Fibroblast of the conjunctiva (primary cell): ENCODE measurements around the gene DSTYK.

Experiments used
- DNase-seq: peaks from one replicate; pipeline ENCODE4 v3.0.0-alpha.2; 2010; ENCODE audit warnings: low read depth

The DSTYK gene

DNA sequence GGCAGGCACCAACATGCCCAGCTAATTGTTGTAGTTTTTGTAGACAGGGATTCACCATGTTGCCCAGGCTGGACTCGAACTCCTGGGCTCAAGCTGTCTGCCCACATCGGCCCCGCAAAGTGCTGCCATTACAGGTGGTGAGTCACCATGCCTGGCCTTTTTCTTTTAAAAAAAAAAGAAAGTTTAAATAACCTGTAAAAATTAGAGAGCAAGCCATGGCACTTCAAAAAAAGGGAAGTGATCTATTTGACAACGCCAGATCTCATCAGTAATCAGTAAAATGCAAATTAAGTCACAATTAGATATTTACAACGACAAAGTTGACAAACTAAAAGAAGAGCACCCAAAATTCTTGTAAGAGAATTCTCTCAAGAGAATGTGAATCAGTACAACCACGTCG lies 86.8 kb downstream of the DSTYK start:
- DNase-seq, result no peak

DNA sequence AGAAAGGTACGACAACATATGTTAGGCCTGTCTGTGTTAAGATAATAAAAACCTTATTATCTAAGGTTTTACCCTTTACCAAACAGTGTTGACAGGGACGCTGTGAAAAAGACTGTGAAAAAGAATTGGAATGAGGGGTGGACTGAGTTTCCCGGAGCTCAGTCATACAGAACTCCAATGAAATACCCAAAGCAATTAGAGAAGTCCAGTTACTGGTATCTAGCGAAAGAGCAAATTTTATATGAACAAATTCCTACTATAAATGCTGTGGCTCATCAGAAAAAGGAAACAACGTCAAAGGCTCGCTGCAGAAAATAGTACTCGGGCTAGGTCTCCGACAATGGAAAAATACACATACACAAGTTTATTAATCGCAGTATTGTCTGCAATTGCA lies 89.0 kb downstream of the DSTYK start:
- DNase-seq, result no peak

DNA sequence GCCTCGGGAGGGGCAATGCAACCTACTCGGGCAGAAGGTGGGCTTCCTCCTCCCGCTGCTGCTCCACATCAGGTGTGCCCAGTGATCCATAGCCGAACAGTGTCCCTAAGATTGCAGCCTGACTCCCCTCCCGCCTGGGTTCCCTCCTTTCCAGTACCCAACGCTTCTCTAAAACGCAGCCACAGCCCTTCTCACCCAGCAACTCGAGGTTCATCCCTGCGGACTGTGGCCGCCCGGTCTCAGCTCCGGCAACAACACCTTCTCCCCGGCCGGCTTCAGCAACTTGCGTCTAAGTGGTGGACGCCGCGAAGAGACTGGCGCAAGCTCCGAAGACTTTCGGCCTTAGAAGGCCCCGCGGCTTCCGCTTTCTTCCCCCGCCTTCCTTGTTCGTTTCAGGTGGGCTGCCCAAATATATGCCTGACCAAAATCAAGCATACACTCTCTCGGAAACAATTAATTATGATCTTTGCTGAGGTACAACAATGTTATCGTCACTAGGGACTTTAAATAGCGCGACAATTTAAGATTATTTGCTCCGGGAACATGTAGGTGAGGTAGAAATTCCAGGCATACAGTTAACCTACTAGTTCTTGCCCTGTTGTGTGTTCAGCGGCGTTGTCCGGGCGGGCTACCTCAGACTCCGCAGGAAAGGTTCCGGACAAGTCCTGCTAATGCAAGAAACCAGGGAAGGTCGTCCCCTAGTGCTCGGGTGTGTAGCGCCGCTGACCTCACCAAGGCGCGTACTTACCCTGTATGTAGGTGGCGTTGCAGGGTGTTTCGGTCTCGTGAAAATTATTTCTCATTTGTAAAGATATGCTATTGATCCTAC lies 89.6 kb downstream of the DSTYK start, which contains the start of gene RBBP5:
TSS of gene RBBP5 (minus strand) at position 319 of the 829 bp plus-strand sequence. CDS start at position 214, 105 bp downstream.
- peak; percentile 97 for DNase-seq

DNA sequence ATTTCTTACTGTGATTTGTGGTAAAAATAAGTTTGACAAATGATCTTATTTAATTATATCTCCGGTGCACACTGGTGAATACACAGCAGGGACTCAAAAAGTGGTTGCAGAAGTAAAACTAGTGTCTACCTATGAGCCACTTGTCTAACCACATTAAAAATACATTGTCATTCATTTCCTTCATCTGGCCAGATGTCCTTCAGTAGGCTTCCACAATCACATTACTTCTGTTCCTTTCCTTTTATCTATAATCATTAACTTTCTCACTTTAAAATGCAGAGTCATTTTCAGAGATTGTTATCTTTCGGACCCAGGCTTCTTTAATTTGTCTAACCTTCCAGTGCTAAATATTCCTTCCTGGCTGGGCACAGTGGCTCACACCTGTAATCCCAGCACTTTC lies 92.8 kb downstream of the DSTYK start:
- no peak for DNase-seq

DNA sequence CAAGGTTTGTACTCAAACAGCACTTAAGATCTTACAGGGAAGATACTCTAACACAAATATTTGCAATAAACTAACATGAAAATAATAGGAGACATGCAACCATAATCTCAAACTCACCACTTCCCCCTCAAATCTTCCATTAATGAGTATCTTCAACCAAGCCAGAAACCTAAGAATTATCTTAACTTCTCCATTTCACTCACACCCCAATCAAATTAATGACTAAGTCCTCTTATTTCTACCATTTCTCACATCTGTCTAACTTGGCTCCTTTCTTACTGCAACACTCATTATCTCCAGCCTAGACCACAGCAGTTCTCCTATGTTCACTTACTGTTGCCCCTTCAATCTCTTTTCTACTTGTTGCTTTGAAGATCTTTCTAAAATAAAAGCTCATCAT lies 100.1 kb downstream of the DSTYK start:
- no peak for DNase-seq

DNA sequence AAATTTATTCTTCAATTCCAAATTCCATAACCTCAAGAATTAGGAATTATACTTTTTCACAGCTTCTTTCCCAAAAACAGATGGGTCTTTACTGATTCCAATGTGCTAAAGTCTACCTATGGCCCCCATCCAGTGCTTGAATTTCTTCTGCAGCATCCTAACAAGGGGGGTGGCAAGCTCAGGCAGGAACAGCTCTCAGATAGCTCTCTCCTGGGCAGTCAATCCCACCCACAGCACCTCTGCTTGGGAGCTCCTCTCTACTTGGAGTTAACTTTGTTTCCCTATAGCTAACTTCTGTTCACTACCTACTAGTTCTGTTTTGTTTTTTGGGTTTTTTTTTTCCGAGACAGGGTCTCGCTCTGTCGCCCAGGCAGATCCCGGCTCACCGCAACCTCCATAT lies 101.8 kb downstream of the DSTYK start:
- no peak for DNase-seq

DNA sequence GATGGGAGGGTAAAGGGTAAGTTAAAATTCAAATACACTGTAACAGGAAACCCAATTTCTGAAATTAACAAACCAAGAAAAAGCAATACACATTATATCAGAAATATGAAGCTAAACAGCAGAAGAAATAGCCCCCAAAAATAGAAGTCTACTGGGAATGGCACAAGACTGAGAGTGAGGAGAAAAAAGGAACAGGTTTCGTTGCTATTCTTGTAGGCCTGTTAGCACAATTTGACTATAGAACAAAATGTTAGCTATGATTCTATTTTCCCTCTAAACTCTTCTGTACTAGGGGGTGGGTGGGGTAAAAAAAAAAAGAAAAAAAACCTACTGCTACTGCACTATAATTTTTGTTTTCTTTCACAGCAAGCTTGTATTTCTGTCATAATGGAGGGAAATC lies 102.2 kb downstream of the DSTYK start:
- DNase-seq, result no peak

DNA sequence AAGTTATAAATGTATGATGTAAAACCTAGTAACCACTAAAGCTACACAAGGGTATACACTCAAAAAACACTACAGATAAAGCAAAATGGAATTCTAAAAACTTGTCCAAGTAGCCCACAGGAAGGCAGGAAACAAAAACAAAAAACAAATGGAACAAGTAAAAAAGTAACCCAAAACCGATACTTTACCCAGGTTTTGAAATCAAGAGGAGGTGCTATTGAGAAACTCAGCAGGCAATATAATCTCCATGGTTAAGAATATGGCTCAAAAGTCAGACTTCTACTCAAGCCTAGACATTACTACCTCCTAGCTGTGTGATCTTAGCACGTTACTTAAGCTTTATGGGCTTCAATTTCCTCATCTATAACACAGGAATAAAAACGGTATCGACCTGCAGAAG lies 103.0 kb downstream of the DSTYK start:
- DNase-seq, result no peak

DNA sequence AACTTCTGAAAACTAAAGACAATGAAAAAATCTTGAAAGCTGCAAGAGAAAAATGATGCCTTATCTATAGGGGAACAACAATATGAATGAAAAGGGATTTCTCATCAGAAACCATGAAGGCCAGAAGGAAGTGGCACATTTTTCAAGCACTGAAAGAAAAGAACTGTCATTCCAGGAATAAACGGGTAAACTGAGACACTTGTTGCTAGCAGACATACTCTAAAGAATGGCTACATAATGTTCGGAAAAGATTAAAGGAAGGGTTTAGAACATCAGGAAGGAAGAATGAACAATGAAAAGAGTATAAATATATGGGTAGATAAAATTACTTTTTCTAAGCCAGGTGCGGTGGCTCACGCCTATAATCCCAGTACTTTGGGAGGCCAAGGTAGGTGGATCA lies 104.2 kb downstream of the DSTYK start:
- no peak for DNase-seq

DNA sequence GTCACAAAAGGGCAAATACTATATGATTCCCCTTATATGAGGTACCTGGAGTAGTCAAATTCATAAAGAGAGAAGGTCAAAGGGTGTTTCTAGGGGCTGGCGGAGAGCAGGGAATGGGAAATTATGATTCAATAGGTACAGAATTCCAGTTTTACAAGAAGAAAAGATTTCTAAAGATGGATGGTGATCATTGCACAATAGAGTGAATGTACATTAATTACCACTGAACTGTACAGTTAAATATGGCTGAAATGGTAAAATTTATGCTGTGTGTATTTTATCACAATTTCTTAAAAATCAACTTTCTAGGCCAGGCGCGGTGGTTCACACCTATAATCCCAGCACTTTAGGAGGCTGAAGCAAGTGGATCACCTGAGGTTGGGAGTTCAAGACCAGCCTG lies 109.1 kb downstream of the DSTYK start:
- no peak for DNase-seq

DNA sequence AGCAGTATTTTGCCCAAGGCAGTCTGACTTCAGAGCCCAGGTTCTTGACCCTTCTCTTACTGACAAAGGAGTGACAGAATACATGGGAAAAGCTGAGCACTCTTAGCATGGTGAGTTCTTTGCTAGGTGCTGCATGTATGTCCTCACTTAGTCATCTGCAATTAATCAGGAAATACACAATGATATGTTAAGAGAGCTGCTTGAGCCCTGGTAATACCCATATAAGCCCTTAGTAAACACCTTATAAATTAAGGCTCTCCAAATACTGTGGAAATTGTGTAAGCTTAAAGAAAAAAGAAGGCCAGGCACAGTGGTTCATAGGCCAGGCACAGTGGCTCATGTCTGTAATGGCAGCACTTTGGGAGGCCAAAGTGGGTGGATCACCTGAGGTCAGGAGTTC lies 113.3 kb downstream of the DSTYK start:
- no peak for DNase-seq

DNA sequence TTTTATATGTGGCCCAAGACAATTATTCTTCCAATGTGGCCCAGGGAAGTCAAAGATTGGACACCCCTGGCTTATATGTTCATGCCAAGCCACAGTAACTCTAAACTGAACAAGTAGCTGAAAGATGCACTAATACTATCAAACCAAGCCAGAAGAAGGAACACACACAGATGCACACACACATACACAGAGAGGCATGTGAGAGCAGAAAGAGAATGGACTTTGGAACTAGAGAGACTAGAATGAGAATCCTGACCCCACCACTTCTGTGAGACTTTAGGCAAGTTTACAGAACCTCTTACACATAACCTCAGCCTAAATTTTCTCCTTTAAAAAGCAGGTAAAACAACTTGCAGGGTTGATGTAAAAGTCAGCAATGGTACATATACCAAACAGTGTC lies 116.1 kb downstream of the DSTYK start:
- no peak for DNase-seq
